AG04450 (cell line): ENCODE data around the gene LLCFC1. TPM values are rescaled to one million over a fixed set of nuclear protein-coding genes. Genes with fewer than 3 reads are reported as not detected.

Experiments
- CTCF ChIA-PET: fragments of 300-600, 350-600 bp; formaldehyde crosslinking; extraction: SDS; loops from one replicate; lab custom pipeline; 2022; ENCODE audit warnings: antibody characterized with exemption, inconsistent platforms; lab: Charles Lee
- POLR2A ChIA-PET: fragments of 350-600 bp; formaldehyde crosslinking; extraction: SDS; loops from one replicate; lab custom pipeline; 2021; ENCODE audit warnings: antibody characterized with exemption, inconsistent platforms; lab: Yijun Ruan, JAX
- DNase-seq: peaks from one replicate; pipeline ENCODE4 v3.0.0-alpha.2; 2011; ENCODE audit warnings: low read depth, low spot score
- H3K27ac ChIP-seq: one replicate; pipeline ENCODE4 v1.5.1; 2012; ENCODE audit warnings: low read depth, low read length, control low read depth
- H3K27me3 ChIP-seq: one replicate; pipeline ENCODE4 v1.6.0; 2012; ENCODE audit warnings: low read length; ENCODE audit not compliant: control insufficient read depth, insufficient read depth
- H3K4me3 ChIP-seq: 2 replicates; pipeline ENCODE4 v1.5.1; 2011; ENCODE audit warnings: mild to moderate bottlenecking, low read depth, low read length, control low read depth
- H3K9me3 ChIP-seq: 2 replicates; pipeline ENCODE4 v1.5.1; 2012; ENCODE audit warnings: low read length; ENCODE audit not compliant: control insufficient read depth, insufficient read depth
- polyA plus RNA-seq: library from polyadenylated mRNA; depleted of rRNA; stranded (reverse); fragments of >200 nt; gene quantifications from 2 replicates; pipeline ENCODE4 v1.2.3, GENCODE V29; 2011
- TF ChIP-seq, protein P1 (sequence below): IDR thresholded peaks from 2 replicates; pipeline ENCODE4 v1.5.1; 2011; ENCODE audit warnings: low read depth, low read length, control low read depth, inconsistent platforms

The LLCFC1 gene
- polyA plus RNA-seq, 1 experiment: not detected

DNA sequence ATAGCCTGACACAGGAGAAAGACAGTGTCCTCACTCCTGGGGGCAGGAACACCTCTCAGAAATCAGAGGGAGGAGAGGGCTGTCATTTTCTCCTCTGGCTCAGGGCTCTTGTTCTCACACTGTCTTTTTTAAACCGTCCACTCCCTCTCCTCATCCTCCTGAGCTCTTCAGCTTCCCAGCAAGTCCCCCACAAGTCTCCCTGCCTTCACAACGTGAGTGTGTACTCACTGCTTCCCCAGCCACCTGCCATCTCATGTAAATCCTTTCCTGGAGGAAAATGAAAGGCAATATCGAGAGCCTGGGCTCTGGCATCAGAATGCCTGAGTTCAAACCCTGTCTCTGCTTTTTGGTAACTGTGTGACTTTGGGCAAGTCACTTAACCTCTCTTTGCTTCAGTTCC is 5.7 kb downstream of the LLCFC1 start:
- no peak for DNase-seq
- ChIA-PET CTCF (no interaction called here), POLR2A (no interaction called here)
- Histone ChIP-seq H3K27me3 (no peaks in the 10 kb centered on the region), H3K27ac (no peak overlapping the region), H3K4me3 (no peak overlapping the region), H3K9me3 (peaks cover 46% of the 10 kb centered on the region)
- TF ChIP-seq, protein P1, sequence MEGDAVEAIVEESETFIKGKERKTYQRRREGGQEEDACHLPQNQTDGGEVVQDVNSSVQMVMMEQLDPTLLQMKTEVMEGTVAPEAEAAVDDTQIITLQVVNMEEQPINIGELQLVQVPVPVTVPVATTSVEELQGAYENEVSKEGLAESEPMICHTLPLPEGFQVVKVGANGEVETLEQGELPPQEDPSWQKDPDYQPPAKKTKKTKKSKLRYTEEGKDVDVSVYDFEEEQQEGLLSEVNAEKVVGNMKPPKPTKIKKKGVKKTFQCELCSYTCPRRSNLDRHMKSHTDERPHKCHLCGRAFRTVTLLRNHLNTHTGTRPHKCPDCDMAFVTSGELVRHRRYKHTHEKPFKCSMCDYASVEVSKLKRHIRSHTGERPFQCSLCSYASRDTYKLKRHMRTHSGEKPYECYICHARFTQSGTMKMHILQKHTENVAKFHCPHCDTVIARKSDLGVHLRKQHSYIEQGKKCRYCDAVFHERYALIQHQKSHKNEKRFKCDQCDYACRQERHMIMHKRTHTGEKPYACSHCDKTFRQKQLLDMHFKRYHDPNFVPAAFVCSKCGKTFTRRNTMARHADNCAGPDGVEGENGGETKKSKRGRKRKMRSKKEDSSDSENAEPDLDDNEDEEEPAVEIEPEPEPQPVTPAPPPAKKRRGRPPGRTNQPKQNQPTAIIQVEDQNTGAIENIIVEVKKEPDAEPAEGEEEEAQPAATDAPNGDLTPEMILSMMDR: no peak

DNA sequence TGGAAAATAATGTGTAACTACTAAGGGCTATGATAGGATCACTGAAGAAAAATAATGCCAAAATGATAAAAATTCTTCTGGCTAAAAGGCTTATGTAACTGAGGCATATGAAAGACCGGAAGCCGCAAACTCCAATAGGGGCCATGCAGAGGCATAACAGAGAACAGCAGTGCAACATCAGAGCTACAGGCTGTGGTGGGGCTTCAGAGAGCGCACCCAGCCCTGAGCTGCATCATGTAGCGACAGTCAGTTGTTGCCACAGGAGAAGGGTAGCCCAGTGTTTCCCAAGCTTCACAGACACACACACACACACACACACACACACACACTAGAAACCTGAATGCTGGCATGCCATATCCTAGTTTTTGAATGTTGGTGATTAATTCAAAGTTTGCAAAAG is 9.3 kb downstream of the LLCFC1 start:
- POLR2A ChIA-PET: no interaction called here
- DNase-seq: no peak
- TF ChIP-seq, protein P1: no peak
- Histone ChIP-seq H3K27ac (no peak overlapping the region), H3K27me3 (no peaks in the 10 kb centered on the region), H3K9me3 (peaks cover 31% of the 10 kb centered on the region), H3K4me3 (no peak overlapping the region)
- CTCF ChIA-PET: no interaction called here

DNA sequence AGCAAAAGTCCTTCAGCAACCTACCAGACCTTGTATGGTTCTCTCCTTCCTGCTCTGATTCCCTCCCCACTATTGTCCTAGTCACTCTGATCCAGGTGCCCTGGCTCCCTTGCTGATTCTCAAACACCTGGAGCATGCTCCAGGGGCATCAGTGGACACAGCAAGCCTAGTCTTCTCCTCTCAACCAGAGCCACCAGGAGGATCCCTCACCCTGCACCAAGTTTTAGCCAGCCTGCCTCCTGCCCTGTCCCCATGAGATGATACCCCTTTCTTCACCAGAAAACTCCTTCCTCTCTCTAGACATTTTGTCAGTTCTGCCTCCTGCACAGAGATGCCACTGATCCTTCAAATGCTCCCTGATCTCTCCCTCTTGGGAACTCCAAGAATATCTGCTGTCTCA is 11.0 kb downstream of the LLCFC1 start:
- ChIA-PET CTCF (no interaction called here), POLR2A (no interaction called here)
- Histone ChIP-seq H3K4me3 (no peak overlapping the region), H3K27ac (no peak overlapping the region), H3K27me3 (no peaks in the 10 kb centered on the region), H3K9me3 (peaks cover 27% of the 10 kb centered on the region)
- TF ChIP-seq, protein P1: no peak
- no peak for DNase-seq

DNA sequence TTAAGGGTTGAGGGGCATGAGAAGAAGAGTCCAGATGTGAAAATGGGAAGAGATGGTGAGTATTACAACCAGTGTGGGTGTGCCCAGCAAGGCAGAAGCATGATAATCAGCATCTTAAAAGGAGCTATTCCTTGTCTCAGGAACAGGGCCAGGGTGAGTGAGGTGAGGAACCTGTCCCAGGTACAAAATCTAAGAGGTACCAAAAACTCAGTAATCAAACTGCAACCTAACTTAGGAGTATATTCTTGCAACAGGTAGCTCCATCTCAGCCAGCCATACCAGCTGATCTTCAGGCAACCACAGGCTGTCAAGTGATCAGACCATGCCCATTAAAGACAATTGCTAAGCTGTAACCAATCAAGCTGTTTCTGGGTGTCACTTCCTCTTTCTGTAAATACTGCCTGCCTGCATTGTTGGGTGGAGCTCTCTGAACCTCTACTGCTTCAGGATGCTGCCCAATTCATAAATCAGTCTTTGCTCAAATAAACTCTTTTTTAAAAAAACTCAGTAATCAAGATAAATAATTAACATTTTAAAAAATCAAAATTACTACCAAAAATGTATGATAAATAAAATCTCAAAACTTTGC is 15.5 kb downstream of the LLCFC1 start:
- TF ChIP-seq, protein P1: no peak
- POLR2A ChIA-PET: no interaction called here

DNA sequence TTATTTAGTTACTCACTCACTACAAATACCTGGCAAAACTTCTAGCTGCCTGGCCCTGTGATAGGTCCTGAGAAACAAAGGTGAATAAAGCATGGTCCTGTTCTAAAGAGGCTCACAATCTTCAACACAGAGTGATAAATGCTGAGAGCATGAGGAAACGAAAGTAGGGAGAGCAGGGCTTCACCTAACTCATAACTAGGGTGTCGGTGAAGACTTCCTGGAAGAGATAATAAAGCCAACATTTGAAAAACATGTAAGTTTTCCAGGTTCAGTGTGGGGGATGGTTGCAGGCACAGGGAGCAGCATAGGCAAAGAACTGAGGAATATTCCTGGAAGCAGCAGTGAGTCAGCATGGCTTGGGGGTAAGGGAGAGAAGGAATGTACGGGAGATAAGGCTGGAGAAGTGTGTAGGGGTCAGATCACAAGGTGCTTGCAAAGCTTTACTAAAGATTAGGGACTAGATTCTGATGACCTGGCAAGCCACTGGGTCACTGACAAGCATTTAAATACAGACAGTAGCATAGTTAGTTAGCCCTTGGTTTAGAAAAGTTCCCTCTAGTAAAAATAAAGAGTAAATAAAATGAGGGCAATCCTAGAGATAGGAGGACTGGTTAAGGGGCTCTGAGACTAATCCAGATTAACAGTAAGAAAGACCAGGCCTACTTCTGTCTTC is 17.8 kb downstream of the LLCFC1 start:
- POLR2A ChIA-PET: no interaction called here
- no peak for DNase-seq
- CTCF ChIA-PET: no interaction called here

More for the DNA sequence above, 15.5 kb downstream of the LLCFC1 start:
- no peak for DNase-seq
- CTCF ChIA-PET: no interaction called here
- Histone ChIP-seq H3K27me3 (no peaks in the 10 kb centered on the region), H3K9me3 (peaks cover 23% of the 10 kb centered on the region; the same call in 1 of the 2 replicates), H3K27ac (no peak overlapping the region), H3K4me3 (no peak overlapping the region)

More for the DNA sequence above, 17.8 kb downstream of the LLCFC1 start:
- TF ChIP-seq, protein P1: no peak
- H3K4me3 ChIP-seq: no peak overlapping the region
- no peak overlapping the region for H3K27ac ChIP-seq
- no peaks in the 10 kb centered on the region for H3K27me3 ChIP-seq
- peaks cover 34% of the 10 kb centered on the region for H3K9me3 ChIP-seq
